AG04449 (cell line): ENCODE results near the gene SLC35F6.

Source experiments
- CTCF ChIA-PET: fragments of 350-600 bp; formaldehyde crosslinking; extraction: SDS; loops from one replicate; lab custom pipeline; 2021; ENCODE audit warnings: antibody characterized with exemption; lab: Yijun Ruan, JAX
- POLR2A ChIA-PET: fragments of 400-600, 350-600 bp; formaldehyde crosslinking; extraction: SDS; loops from one replicate; lab custom pipeline; 2020; ENCODE audit warnings: antibody characterized with exemption, inconsistent platforms; lab: Yijun Ruan, JAX
- DNase-seq: peaks from one replicate; pipeline ENCODE4 v3.0.0-alpha.2; 2010; ENCODE audit warnings: low read depth, low spot score
- H3K4me3 ChIP-seq: 2 replicates; pipeline ENCODE4 v1.5.1; 2011; ENCODE audit warnings: low read depth, mild to moderate bottlenecking, control low read depth, low read length
- TF ChIP-seq, protein P1 (sequence below): IDR thresholded peaks from one replicate; pipeline ENCODE4 v1.5.1; 2011; ENCODE audit warnings: mild to moderate bottlenecking, moderate library complexity, low read length, control low read depth, inconsistent platforms; ENCODE audit not compliant: insufficient read depth; ENCODE audit errors: missing control alignments

SLC35F6 gene

GRCh38 chr2:26727641-26728561, 36.2 kb upstream of the SLC35F6 start:
- TF ChIP-seq, protein P1, sequence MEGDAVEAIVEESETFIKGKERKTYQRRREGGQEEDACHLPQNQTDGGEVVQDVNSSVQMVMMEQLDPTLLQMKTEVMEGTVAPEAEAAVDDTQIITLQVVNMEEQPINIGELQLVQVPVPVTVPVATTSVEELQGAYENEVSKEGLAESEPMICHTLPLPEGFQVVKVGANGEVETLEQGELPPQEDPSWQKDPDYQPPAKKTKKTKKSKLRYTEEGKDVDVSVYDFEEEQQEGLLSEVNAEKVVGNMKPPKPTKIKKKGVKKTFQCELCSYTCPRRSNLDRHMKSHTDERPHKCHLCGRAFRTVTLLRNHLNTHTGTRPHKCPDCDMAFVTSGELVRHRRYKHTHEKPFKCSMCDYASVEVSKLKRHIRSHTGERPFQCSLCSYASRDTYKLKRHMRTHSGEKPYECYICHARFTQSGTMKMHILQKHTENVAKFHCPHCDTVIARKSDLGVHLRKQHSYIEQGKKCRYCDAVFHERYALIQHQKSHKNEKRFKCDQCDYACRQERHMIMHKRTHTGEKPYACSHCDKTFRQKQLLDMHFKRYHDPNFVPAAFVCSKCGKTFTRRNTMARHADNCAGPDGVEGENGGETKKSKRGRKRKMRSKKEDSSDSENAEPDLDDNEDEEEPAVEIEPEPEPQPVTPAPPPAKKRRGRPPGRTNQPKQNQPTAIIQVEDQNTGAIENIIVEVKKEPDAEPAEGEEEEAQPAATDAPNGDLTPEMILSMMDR: peak; percentile 52
- POLR2A ChIA-PET: no interaction called here
- CTCF ChIA-PET: interaction anchor here (0.6 to 22.6 kb wide), 9 partner anchors 10 to 118 kb away, joined by 3 to 698 read pairs (median 3); no protein-coding TSS in a partner anchor
- DNase-seq: no peak
- H3K4me3 ChIP-seq: peak overlapping the region; percentile 29

DNA sequence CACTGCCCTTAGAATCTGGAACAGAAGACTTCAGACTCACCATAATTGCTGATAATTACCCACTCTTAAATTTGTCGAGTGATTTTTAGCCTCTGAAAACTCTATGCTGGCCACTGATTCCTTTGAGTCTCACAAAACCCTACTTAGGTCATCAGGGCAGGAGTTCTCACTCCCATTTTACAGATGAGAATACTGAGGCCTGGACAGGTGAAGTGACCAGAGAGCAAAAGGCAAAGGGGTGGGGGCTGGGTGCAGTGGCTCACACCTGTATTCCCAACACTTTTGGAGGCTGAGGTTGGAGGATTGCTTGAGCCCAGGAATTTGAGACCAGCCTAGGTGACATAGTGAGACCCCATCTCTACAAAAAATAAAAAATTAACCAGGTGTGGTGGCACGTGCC, 34.8 kb upstream of the SLC35F6 start:
- no peak for DNase-seq
- no peak overlapping the region for H3K4me3 ChIP-seq
- CTCF ChIA-PET: interaction anchor here (1.1 to 22.6 kb wide), 5 partner anchors 12 to 151 kb away, joined by 3 to 698 read pairs (median 6); no protein-coding TSS in a partner anchor
- TF ChIP-seq, protein P1: no peak
- POLR2A ChIA-PET: no interaction called here

DNA sequence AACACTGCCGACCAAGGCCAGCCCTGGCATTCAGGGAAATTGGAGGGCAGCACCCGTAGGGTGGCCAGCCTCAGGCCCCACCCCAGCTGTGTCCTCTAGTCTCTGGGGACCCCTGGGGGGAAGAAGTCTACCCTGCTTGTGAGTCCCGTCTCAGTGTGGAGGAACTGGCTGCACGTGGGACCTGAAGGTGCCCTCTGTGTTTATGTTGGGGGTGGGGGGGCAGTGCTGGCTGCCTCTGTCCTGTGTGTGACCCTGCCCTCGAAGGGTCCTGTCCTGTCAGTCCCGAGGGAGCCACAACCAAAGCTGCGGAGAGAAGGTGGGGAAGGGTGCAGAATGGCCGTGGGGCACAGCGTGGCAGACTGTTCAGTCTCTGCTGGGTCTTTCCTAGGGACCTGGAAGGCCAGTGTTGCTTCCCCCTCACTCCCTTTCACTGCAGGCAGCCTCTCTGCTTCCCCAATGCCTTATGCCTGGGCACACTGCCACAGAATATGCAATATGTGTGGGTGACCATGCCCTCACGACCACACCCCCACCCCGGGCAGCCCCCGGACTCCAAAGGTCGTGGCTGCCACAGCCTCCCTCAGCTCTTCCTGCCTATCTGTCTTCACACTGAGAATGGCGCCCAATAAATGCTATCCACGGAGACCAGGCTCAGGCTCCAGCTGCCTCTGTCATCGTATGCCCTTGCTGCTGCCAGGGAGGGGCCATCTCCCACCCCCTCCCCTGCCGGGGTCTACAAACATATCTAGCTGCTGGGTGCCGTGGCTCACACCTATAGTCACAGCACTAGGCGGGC, 33.3 kb upstream of the SLC35F6 start:
- H3K4me3 ChIP-seq: no peak overlapping the region
- POLR2A ChIA-PET: no interaction called here
- CTCF ChIA-PET: interaction anchor here (1.1 to 22.6 kb wide), 5 partner anchors 13 to 153 kb away, joined by 3 to 698 read pairs (median 17); no protein-coding TSS in a partner anchor
- DNase-seq: no peak
- TF ChIP-seq, protein P1: no peak

- POLR2A ChIA-PET: no interaction called here
- no peak for DNase-seq
- TF ChIP-seq, protein P1: no peak
- CTCF ChIA-PET: interaction anchor here (1.1 to 22.6 kb wide), 4 partner anchors 11 to 154 kb away, joined by 4 to 698 read pairs (median 42); no protein-coding TSS in a partner anchor
- H3K4me3 ChIP-seq: no peak overlapping the region
These were observed 32.4 kb upstream of the SLC35F6 start for GRCh38 chr2:26731714-26732113.

DNA sequence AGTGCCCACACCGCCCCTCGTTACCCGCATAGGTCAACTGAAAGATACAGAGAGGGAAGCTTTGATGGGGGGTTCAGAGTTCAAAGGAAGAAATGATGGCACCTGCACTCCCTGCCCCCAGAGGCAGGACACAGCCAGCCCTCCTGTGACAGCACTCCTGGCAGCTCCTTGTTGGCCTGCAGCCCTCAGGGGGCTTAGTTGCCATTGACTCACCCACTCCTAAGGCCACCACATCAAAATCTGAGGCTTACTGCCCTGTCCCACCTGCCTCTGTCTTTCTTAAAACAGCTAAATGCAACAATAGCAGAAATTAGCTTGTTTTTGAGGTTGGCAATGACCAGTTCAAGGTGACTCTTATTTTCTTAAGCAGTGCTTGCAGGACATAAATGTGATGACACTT, 31.6 kb upstream of the SLC35F6 start:
- no peak overlapping the region for H3K4me3 ChIP-seq
- ChIA-PET CTCF (interaction anchor here (1.1 to 22.6 kb wide), 5 partner anchors 10 to 155 kb away, joined by 4 to 698 read pairs (median 7); no protein-coding TSS in a partner anchor), POLR2A (no interaction called here)
- TF ChIP-seq, protein P1: no peak
- DNase-seq: no peak
